Sigmoid colon (tissue), 7 donors: ENCODE results near the gene PRX. TPM values are rescaled to one million over a fixed set of nuclear protein-coding genes. Genes with fewer than 3 reads are reported as not detected.
A peak's percentile ranks its signal among the peaks of the same experiment; 100 is the strongest.

Source experiments
- DNase-seq: peaks from one replicate; pipeline ENCODE4 v3.0.0-alpha.2; 2019
- H3K27ac ChIP-seq, 4 donors: fragments of 200-600 bp; sonication (generic); one replicate each; pipeline ENCODE4 v1.5.1; 2016 to 2019; ENCODE audit warnings: mild to moderate bottlenecking in 1 of 4
- H3K27me3 ChIP-seq, 3 donors: fragments of 200-600 bp; sonication (generic); one replicate each; pipeline ENCODE4 v1.5.1; 2019; ENCODE audit warnings: mild to moderate bottlenecking in 1 of 3
- H3K36me3 ChIP-seq, 4 donors: fragments of 200-600 bp; sonication (generic); one replicate each; pipeline ENCODE4 v1.5.1; 2016 to 2019
- H3K4me1 ChIP-seq, 4 donors: fragments of 200-600 bp; sonication (generic); one replicate each; pipeline ENCODE4 v1.5.1; 2017 to 2019
- H3K4me3 ChIP-seq, 4 donors: fragments of 200-600 bp; sonication (generic); one replicate each; pipeline ENCODE4 v1.5.1; 2017 to 2019; ENCODE audit warnings: mild to moderate bottlenecking in 2 of 4, moderate library complexity in 1 of 4
- H3K9me3 ChIP-seq, 4 donors: fragments of 200-600 bp in 3 of 4; sonication (generic) in 3 of 4; one replicate each; pipeline versions ENCODE4 v1.5.1 to v1.6.1; 2013 to 2019
- EP300 ChIP-seq, 4 donors: sonication (generic); formaldehyde crosslinking; IDR thresholded peaks; one replicate each; pipeline ENCODE4 v1.6.1; 2017; ENCODE audit warnings: antibody characterized with exemption in 4 of 4
- POLR2A ChIP-seq, 2 donors: fragments of 450-650 bp; IDR thresholded peaks; one replicate each; pipeline ENCODE4 v1.6.1; 2016; ENCODE audit warnings: antibody characterized with exemption in 2 of 2, mild to moderate bottlenecking in 2 of 2, moderate library complexity in 2 of 2
- POLR2AphosphoS5 ChIP-seq, 4 donors: sonication (generic); formaldehyde crosslinking; IDR thresholded peaks; one replicate each; pipeline ENCODE4 v1.6.1; 2017; ENCODE audit warnings: antibody characterized with exemption in 4 of 4
- WGBS, 2 donors: extraction: QIAGEN DNeasy Blood & Tissue Kit; methylation state at CpG; one replicate each; pipeline ENCODE4 v1.1.7; 2013; 5-methylcytosine and 5-hydroxymethylcytosine counted together
- intact Hi-C: fragments of 100-400 bp; cut with DNase I; formaldehyde crosslinking; loops from one replicate; pipeline ENCODE4 v1.15.1; 2023
- polyA plus RNA-seq, 3 donors: library from polyadenylated mRNA; stranded (reverse); fragments of 200-250 nt; gene quantifications; one replicate each; pipeline ENCODE4 v1.2.3, GENCODE V29; 2013
- total RNA-seq, 4 donors: library from RNA; depleted of rRNA; stranded (reverse); fragments of >200 nt; gene quantifications; one replicate each; pipeline ENCODE4 v1.1.0, GENCODE V29; 2016
- TF ChIP-seq, protein P1 (sequence below), 4 experiments: fragments of 450-650 bp in 3 of 4; fragments of 200-600 bp in 1 of 4; IDR thresholded peaks; one replicate each; pipeline ENCODE4 v1.5.1; 2016 to 2019; ENCODE audit warnings: antibody characterized with exemption in 4 of 4, mild to moderate bottlenecking in 3 of 4, moderate library complexity in 2 of 4
- donor health status: healthy with polysubstance abuse.
- donor health status: Bipolar disorder and iron deficiency.
- donor health status: healthy.

The PRX gene
- total and polyA plus RNA-seq, 7 donors: 0.69 to 8.6 (median 3.5) TPM

DNA sequence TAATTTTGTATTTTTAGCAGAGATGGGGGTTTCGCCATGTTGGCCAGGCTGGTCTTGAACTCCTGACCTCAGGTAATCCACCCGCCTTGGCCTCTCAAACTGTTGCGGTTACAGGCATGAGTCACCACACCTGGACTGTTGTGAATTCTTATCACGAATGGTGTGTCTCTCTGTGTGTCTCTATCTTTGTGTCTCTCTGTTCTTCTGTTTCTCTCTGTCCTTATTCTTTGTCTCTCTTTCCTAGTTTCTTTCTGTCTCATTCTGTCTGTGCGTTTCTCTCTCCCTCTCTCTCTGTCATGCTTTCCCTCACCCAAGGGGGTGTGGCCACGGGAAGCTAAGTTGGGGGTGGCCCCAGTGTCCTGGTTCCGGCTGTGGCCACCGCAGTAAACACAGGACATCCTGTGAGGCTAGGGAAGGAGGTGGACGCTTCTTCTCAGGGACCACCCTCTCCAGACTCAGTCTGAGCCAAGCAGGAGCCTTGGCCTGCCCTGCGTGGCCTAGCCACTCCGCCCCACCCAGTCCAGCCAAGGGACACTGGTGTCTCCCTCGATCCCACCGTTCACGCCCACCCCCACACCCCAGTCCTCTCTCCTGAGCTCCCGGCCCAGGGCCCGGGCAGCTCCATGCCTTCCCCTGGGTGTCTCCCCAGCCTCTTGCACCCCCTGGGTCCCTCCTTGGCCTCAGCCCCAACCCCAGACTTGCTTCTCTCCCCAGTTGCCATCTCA lies 3.9 kb upstream of the PRX start:
- Histone ChIP-seq H3K27me3 (no peaks in the 10 kb centered on the region), H3K36me3 (no peaks in the 10 kb centered on the region), H3K9me3 (no peaks in the 10 kb centered on the region), H3K4me1 (peaks cover 0 to 9% (median 8%) of the 10 kb centered on the region in 4 donors), H3K27ac (peak overlapping the region; percentile 60 to 67 (median 65)), H3K4me3 (no peak overlapping the region)
- 41 to 53% methylated on average over 16 of the region's 16 CpGs for WGBS, 2 donors
- DNase-seq: peak; percentile 85
- intact Hi-C loops: no loop called here
- TF ChIP-seq EP300 (IDR thresholded peaks at IDR 0.05) (no peak), POLR2A (IDR thresholded peaks at IDR 0.05) (peak in 1 of 2 donors; percentile 31), POLR2AphosphoS5 (IDR thresholded peaks at IDR 0.05) (peak in 3 of 4 donors; percentile 52 to 70 (median 66))
- TF ChIP-seq, protein P1, sequence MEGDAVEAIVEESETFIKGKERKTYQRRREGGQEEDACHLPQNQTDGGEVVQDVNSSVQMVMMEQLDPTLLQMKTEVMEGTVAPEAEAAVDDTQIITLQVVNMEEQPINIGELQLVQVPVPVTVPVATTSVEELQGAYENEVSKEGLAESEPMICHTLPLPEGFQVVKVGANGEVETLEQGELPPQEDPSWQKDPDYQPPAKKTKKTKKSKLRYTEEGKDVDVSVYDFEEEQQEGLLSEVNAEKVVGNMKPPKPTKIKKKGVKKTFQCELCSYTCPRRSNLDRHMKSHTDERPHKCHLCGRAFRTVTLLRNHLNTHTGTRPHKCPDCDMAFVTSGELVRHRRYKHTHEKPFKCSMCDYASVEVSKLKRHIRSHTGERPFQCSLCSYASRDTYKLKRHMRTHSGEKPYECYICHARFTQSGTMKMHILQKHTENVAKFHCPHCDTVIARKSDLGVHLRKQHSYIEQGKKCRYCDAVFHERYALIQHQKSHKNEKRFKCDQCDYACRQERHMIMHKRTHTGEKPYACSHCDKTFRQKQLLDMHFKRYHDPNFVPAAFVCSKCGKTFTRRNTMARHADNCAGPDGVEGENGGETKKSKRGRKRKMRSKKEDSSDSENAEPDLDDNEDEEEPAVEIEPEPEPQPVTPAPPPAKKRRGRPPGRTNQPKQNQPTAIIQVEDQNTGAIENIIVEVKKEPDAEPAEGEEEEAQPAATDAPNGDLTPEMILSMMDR (IDR thresholded peaks at IDR 0.05): no peak

DNA sequence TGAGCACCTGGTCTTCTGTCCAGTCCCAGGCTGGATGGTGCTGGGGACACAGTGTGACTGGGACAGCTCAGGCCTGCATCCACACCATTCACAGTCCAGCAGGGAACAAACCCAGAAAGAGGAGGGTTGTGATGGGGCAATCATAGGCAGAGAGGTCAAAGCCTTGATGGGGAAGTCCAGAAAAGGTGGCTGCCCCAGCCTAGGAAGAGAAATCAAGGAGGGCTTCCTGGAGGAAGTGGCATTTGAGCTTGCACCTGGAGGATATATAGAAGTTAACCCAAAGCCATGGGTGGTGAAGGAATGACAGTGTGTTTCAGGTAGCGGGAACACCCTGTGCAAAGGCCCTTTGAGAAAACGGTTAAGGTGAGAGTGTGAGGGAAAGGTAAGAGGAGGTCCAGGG lies 2.6 kb upstream of the PRX start:
- TF ChIP-seq POLR2AphosphoS5 (IDR thresholded peaks at IDR 0.05): no peak
- WGBS, 2 donors: 82 to 93% methylated on average over 2 of the region's 2 CpGs
- no peak overlapping the region for H3K27ac ChIP-seq
- DNase-seq: no peak
- no peaks in the 10 kb centered on the region for H3K9me3 ChIP-seq
- intact Hi-C loops: no loop called here
- H3K27me3 ChIP-seq: no peaks in the 10 kb centered on the region
- H3K4me1 ChIP-seq: peaks cover 0 to 10% (median 5%) of the 10 kb centered on the region in 4 donors
- no peaks in the 10 kb centered on the region for H3K36me3 ChIP-seq
- no peak overlapping the region for H3K4me3 ChIP-seq

DNA sequence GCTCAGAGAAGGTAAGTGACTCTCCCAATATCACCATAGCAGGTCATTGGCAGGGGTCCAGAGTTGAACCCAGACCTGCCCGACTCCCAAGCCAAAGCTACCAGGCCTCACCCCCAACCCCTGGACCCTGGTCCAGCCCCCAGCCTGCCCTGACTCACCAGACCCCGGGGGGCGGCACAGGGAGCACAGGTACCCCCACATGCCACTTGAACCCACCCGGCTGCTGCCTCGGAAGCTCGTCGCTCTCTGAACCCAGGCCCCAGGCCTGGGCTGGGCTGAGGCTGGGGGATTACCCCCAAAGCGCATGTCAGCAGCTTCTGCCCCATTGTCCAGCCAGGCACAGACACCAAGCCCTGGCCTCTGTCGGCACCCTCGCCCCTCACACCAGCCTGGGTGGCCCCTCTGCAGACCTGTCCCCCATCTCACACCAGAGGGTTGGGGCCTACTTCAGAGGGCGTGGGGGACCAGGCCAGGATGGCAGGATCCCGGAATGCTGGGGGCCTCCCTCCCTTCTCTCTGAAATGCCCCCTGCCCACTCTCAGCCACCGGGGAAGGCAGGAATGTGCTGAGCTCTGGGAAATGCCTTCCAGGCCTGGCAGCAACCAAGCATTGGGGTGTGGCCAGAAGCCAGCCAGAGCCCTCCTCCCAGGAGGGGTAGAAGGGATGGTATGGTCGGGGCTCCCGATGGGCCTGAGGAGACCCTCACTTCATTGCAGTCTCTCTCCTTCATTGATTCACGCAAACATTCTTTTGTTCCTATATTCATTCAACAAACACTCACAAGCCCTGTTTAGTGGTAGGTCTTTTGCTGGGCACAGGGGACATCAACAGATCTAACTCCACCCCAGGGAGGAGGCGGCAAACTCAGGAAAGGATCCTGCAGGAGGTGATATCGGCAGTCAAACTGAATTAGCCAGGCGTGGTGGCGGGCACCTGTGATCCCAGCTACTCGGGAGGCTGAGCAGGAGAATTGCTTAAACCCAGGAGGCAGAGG lies 1.7 kb upstream of the PRX start:
- TF ChIP-seq EP300 (IDR thresholded peaks at IDR 0.05) (no peak), POLR2A (IDR thresholded peaks at IDR 0.05) (no peak), POLR2AphosphoS5 (IDR thresholded peaks at IDR 0.05) (no peak)
- TF ChIP-seq, protein P1 (IDR thresholded peaks at IDR 0.05): no peak
- Histone ChIP-seq H3K27me3 (no peaks in the 10 kb centered on the region), H3K4me1 (peaks cover 0 to 10% (median 5%) of the 10 kb centered on the region in 4 donors), H3K4me3 (no peak overlapping the region), H3K9me3 (no peaks in the 10 kb centered on the region), H3K27ac (no peak overlapping the region), H3K36me3 (no peaks in the 10 kb centered on the region)
- WGBS, 2 donors: 89 to 90% methylated on average over 21 of the region's 21 CpGs
- no peak for DNase-seq
- intact Hi-C loops: loop anchor here (5.0 kb wide), 1 partner anchor 32 kb away; no protein-coding TSS in a partner anchor

DNA sequence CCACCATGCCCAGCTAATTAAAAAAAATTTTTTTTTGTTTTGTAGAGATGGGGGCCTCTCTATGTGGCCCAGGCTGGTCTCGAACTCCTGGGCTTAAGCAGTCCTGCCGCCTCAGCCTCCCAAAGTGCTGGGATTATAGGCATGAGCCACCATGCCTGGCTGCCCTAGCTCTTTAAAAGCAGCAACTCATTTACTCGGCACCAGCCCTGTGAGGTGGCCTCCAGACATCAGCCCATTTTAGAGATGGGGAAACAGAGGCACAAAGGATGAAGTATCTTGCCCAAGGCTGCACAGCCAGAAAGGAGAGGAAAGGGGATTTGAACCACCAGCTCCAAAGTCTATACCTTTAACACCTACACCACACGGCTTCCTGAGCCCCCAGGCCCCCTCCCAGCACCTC lies 312 bp downstream of the PRX start:
- TF ChIP-seq POLR2A (IDR thresholded peaks at IDR 0.05): no peak
- TF ChIP-seq EP300 (IDR thresholded peaks at IDR 0.05): no peak
- TF ChIP-seq, protein P1 (IDR thresholded peaks at IDR 0.05): no peak
- TF ChIP-seq POLR2AphosphoS5 (IDR thresholded peaks at IDR 0.05): no peak
- Histone ChIP-seq H3K36me3 (no peaks in the 10 kb centered on the region), H3K27me3 (no peaks in the 10 kb centered on the region), H3K4me1 (peaks cover 0 to 10% (median 5%) of the 10 kb centered on the region in 4 donors), H3K4me3 (no peak overlapping the region), H3K9me3 (no peaks in the 10 kb centered on the region), H3K27ac (no peak overlapping the region)
- intact Hi-C loops: loop anchor here (5.0 kb wide), 1 partner anchor 34 kb away; no protein-coding TSS in a partner anchor
- DNase-seq: no peak
- WGBS, 2 donors: 75 to 79% methylated on average over 4 of the region's 4 CpGs
